HG03342 (cell line): Measurements from ENCODE around the gene IRF7.

Experiments
- ATAC-seq: cut with Tn5 transposase; IDR thresholded peaks from one replicate; pipeline ENCODE4 v1.9.1; 2021; ENCODE audit warnings: mild to moderate bottlenecking, moderate library complexity; ENCODE audit not compliant: unreplicated experiment

Gene IRF7

DNA sequence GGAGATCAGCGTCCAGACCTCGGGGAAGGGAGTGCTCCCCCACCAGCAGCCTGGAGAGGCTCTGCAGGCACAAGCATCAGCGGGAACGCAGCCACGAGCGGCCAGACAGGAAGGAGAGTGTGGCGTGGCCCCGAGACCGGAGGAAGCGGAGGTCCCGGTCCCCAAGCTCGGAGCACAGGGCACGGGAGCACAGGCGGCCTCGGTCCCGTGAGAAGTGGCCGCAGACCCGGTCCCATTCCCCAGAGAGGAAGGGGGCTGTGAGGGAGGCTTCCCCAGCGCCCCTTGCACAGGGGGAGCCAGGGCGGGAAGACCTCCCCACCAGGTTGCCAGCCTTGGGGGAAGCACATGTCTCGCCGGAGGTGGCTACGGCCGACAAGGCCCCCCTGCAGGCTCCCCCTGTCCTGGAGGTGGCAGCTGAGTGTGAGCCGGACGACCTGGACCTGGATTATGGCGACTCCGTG lies 6.9 kb downstream of the IRF7 start:
- ATAC-seq: no peak

GRCh38 chr11:607971-608659 lies 7.6 kb downstream of the IRF7 start:
- no peak for ATAC-seq

GRCh38 chr11:607020-607780 lies 8.6 kb downstream of the IRF7 start:
- no peak for ATAC-seq

DNA sequence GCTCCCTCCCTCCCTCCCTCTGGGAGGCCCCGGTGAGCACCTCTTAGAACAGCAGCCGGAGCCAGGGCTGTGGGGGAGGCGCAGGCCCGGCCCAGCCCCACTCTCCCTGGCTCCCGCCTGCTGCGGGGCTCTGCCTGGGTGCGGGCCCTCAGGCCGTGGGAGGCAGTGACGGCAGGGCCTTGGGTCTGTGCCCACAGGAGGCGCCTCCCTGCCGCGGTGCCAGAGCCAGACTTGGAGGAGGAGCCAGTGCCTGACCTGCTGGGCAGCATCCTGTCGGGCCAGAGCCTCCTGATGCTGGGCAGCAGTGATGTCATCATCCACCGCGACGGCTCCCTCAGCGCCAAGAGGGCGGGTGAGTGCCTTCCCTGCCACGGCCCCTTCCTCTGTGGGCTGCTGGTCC lies 9.5 kb downstream of the IRF7 start:
- no peak for ATAC-seq

GRCh38 chr11:605286-606129 lies 10.2 kb downstream of the IRF7 start:
- ATAC-seq: no peak

DNA sequence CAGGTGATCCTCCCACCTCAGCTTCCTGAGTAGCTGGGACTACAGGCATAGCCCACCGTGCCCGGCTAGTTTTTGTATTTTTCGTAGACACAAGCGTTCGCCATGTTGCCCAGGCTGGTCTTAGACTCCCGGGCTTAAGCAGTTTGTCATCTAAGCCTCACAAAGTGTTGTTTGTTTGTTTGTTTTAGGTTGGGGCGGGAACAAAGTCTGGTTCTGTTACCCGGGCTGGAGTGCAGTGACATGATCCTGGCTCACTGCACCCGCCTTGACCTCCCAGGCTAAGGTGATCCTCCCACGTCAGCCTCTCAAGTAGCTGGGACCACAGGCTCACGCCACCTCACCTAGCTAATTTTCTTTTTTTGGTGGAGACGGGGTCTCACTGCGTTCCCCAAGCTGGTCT lies 12.6 kb downstream of the IRF7 start:
- ATAC-seq: no peak

- ATAC-seq: no peak
Measured at GRCh38 chr11:601573-602245, 14.0 kb downstream of the IRF7 start.

- ATAC-seq: no peak
Measured at GRCh38 chr11:598005-598680, 17.6 kb downstream of the IRF7 start.

- ATAC-seq: no peak
Measured at GRCh38 chr11:597166-597725, 18.5 kb downstream of the IRF7 start.

- ATAC-seq: no peak
Measured at GRCh38 chr11:596374-596773, 19.4 kb downstream of the IRF7 start.

DNA sequence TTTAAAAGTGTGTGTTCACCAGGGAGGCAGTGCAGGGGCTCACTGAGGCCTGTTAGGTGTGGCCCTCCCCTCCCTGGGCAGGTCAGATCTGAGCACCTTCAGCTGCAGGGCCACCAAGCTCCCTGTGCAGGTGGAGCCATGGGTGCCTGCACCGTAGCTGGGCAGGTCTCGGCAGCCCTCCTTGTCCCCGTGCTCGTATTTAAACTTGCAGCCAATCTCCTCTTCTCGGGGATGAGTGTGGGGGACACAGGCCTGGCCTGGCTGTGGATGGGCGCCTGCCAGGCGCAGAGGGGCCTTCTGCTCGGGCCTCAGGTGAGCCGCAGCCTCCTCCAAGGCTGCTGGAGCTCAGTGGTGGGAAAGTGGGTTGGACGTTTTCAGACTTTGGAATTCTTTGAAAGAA lies 20.4 kb downstream of the IRF7 start:
- no peak for ATAC-seq

DNA sequence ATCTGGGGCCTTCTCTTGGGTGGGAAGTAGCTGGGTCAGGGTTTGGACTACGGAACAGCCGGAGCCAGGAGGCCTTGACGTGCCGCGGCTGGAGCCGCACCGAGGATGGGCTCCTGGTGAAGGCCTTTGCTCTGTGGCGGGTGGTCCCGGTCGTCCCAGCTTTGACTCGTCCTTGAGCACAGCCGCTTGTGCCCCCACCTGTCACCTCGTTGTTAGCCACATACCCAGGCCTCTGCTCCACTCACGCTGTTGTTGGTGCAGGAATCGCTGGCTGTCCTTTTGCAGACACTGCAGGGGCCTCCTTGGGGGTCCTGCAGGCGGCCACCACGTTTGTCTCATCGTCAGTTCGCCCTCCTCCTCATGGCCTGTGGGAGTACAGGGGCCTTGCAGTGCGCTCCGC lies 22.4 kb downstream of the IRF7 start:
- ATAC-seq: no peak

GRCh38 chr11:592918-593317 lies 22.8 kb downstream of the IRF7 start:
- ATAC-seq: no peak

- ATAC-seq: no peak
Measured at GRCh38 chr11:592501-592900, 23.2 kb downstream of the IRF7 start.

DNA sequence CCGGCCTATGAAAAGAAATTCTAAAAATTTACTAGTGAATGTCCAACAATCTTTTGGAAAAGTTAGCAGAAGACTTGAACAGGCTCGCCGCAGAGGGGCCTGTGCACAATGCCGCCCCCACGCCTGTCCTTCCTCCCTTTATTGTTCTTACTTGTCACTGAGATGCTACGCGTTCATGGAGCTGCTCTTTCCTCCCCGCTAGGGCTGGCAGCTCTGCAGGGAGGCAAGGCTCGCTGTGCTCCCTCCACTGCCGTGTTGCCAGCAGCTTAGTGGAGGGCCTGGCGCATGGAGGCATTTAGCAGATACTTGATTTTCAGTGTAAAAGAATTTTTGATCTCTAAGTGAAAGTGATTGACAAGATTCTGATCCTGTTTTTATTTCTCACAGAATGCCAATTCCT lies 24.8 kb downstream of the IRF7 start:
- no peak for ATAC-seq

DNA sequence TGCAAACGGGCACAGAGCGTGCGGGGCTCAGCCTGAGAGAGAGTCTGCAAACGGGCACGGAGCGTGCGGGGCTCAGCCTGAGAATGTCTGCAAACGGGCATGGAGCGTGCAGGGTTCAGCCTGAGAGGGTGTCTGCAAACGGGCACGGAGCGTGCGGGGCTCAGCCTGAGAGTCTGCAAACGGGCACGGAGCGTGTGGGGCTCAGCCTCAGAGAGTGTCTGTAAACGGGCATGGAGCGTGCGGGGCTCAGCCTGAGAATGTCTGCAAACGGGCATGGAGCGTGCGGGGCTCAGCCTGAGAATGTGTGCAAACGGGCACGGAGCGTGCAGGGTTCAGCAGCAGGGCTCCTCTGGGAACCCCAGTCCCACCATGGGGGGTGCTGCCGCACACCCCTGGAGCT lies 26.0 kb downstream of the IRF7 start:
- no peak for ATAC-seq

DNA sequence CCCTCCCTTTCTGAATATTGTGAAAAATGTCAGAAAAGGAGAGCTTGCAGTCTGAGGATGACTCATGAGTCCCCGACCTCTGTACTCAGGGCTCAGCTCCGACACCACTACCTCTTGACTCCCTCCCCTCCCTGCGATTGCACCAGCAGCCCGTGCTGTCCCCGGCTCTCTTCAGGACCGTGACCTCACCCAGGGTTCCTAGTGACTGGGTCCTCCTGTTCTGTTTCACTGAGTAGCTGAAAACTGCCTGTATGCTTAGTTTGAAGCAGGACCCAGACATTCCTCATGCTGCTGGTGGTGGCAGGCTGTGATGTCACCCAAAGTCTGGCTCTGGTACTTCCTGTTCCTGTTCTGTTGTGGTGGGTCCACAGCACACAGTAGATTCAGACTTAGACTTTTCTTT lies 27.8 kb downstream of the IRF7 start:
- ATAC-seq: no peak

DNA sequence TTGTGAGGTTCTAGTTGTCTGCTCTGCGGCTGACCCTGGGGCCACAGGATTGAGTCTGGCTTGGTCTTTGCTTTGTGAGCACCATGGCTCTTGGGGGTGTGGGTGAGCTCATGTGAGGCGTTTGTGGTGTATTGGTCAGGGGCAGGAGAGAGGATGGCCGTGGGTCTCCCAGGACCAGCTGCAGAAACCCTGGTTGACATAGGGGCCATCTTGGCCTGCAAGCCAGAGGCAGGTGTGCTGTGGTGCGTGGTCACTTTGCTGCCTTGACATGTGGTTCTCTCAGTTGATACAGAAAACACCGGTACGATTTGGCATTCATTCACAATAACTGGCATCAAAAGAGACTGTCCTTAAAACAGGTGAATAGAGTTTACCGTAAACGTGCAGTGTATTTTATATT lies 28.2 kb downstream of the IRF7 start:
- no peak for ATAC-seq

DNA sequence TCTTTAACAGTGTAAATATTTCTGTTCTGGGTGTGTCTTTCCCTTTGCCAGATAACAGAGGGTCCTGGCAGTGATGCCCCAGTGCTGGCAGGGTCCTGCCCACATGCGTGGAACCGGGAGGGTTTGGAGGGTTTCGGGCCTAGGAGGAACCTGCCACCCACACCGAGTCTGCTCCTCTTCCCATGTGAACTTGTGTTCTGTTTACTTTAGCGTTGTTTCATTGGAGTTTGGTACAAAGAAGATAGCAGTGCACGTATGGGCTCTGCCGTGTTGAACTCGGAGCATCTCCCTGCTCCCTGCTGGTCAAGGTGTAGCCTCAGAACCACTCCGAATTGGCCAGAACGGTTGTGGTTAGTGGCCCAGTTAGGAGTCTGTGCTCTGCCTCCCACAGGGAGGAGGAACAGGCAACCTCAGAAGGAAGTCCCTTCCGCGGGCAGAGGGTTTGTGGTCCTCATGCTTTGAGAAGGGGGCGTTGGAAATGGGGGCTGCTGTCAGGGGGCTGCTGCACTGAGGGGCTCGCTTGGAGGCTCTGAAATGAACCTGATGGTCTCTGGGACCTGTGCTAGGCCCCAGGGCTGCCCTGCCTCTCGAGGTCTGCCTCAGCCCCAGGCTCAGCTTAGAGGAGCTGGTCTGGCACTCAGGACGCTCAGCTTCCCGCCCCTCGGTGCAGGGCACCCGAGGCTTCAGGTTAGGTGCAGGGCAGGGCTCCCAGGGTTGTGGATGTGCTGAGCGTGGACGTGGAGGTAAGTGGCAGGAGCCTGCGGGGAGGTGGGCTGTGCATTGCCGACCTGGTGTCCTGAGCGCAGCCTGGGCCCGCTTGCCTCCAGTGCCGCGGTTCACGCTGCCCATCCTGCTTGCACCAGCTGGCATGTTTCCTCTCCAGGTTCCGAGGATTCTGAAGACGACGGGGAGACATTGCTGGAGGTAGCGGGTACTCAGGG lies 29.1 kb downstream of the IRF7 start:
- ATAC-seq: no peak
